Measurements from ENCODE around the gene SEMA5A.
A peak's percentile ranks its signal among the peaks of the same experiment; 100 is the strongest.

SEMA5A gene

DNA sequence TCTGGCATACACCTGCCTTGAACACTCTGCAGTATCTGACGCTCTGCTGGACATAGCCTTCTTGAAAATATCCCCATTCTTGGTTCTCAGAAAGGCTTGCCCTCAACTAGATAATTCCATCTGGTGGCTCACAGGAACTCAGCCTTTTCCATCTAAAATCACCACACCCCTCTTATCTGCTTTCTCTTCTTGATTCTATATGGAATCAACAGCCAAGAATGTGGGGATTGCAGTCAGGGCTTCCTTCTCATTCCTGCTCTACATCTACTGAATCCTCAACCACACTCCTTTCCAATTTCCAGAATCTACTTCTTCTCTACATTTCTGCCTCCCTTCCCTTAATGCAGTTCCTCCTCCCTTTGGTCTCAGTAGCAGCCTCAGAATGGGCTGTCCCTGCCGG is 170.1 kb downstream of the SEMA5A start:
- TF ChIP-seq, protein P1, sequence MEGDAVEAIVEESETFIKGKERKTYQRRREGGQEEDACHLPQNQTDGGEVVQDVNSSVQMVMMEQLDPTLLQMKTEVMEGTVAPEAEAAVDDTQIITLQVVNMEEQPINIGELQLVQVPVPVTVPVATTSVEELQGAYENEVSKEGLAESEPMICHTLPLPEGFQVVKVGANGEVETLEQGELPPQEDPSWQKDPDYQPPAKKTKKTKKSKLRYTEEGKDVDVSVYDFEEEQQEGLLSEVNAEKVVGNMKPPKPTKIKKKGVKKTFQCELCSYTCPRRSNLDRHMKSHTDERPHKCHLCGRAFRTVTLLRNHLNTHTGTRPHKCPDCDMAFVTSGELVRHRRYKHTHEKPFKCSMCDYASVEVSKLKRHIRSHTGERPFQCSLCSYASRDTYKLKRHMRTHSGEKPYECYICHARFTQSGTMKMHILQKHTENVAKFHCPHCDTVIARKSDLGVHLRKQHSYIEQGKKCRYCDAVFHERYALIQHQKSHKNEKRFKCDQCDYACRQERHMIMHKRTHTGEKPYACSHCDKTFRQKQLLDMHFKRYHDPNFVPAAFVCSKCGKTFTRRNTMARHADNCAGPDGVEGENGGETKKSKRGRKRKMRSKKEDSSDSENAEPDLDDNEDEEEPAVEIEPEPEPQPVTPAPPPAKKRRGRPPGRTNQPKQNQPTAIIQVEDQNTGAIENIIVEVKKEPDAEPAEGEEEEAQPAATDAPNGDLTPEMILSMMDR (conservative IDR thresholded peaks at IDR 0.05; ENCODE audit: low read length), result no peak
- no peak overlapping the region for H3K4me3 ChIP-seq (ENCODE audit: low read length)
- DNase-seq (ENCODE audit: low read depth), result no peak

DNA sequence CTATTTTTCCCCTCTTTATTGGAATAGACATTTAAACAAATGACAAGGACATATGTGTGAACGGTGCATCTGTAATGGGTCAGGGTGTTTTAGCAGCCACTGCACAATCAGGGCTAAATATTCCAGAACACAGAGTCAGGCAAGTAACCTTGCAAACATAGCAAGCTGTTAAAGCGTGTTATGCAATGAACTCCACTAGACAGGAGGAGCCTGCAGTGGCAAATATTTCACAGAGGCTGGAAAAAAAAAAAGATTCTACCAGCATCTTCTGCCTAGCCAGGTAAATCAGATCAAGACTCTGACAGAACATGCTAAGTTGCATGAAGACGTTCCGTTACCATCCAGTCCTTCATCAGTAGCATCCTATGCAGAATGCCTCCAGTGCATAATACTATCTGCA is 171.8 kb downstream of the SEMA5A start:
- no peak for DNase-seq (ENCODE audit: low read depth)
- TF ChIP-seq, protein P1 (conservative IDR thresholded peaks at IDR 0.05; ENCODE audit: low read length), result no peak
- no peak overlapping the region for H3K4me3 ChIP-seq (ENCODE audit: low read length)

DNA sequence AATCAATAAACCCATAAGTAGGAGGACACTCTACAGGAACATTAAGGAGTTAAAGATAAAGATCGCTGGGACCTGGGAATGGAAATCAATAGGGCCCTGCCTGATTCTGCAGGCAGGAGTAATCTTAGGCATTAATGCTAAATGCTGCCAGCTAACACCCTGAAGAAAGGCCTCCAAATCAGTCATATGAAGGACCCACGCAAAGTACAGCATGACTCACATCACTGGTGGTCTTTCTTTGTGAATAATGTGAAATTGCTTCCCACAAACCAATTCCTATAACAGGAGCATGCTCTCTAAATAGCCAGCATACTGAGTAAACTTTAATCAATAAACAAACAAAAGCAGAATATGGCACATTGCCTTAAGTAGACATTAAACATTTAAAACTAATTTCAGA is 172.3 kb downstream of the SEMA5A start:
- no peak for DNase-seq (ENCODE audit: low read depth)
- H3K4me3 ChIP-seq (ENCODE audit: low read length), result no peak overlapping the region
- TF ChIP-seq, protein P1 (conservative IDR thresholded peaks at IDR 0.05; ENCODE audit: low read length), result no peak

DNA sequence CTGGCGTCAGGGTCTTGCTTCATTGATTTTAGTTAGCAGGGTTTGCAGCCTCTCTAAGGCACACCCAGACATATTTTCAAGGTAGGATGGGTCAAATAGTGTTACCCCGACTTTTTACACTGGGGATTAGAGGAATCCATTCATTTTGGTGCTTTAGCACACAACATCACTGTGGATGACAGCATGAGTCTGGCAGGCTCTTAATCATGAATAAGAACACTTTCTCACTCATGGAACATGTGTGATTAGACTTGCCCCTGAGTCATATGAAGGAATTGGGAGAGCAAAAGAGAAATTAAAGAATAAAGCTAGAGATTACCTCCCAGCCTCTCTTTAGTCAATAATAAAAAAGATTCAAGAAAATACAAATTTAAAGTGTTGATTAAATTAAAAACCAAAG is 175.6 kb downstream of the SEMA5A start:
- H3K4me3 ChIP-seq (ENCODE audit: low read length), result no peak overlapping the region
- DNase-seq (ENCODE audit: low read depth), result peak; percentile 13
- TF ChIP-seq, protein P1 (conservative IDR thresholded peaks at IDR 0.05; ENCODE audit: low read length), result no peak

DNA sequence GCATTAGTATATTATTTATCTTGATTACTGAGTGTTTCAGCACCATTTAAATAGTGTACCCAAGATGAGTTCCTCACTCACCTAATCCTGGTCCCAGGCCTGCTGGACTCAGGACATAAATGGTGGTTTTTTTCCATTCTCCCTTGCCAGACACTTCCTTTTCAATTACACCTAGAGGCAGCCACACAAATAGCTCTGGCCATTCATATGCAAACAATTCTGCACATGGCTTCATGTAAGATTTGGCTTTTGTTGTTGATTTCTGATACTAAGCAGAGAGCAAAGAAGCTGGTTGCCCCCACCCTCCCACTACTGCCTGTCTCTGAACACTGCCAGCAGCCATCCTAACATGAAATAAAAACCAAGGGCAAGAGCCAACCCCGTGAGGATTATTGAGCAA is 180.4 kb downstream of the SEMA5A start:
- TF ChIP-seq, protein P1 (conservative IDR thresholded peaks at IDR 0.05; ENCODE audit: low read length), result no peak
- H3K4me3 ChIP-seq (ENCODE audit: low read length), result no peak overlapping the region
- no peak for DNase-seq (ENCODE audit: low read depth)

DNA sequence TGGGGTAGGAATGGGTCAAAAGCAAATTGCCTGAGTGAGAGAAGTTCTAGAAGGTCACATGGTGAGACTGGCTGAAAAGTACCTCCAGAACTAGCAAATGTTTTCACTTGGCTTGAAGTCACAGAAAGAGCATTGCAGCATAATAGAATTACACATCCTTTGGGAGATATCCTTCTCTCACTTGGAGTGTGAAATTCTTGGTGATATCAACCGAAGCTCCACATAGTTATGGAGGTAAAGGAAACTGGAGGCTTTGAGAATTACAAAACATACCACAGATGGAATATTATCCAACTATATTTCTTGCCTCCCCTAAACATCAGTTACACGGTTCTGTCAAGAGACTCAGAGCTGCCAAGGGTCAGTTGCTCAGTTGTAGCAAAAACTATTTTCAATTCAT is 182.4 kb downstream of the SEMA5A start:
- TF ChIP-seq, protein P1 (conservative IDR thresholded peaks at IDR 0.05; ENCODE audit: low read length), result no peak
- peak; percentile 57 for DNase-seq (ENCODE audit: low read depth)

DNA sequence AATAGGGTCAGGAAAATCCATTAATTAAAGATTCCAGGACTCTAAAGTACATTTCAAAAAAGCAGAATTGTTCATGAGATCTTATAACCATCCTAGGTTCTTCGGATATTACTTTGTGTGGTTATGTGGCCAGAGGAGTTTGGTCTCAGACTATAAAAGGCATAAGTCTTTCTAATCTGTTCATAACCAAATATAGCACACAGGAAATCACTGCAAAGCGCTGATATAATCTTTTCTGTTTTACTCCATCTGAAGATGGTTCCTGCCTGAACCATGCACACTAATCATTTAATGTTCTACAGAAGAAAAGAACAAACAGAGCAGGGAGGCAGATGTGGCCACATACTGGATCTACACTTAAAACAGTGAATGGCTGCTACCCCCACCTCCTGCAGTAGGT is 182.8 kb downstream of the SEMA5A start:
- DNase-seq (ENCODE audit: low read depth), result no peak
- TF ChIP-seq, protein P1 (conservative IDR thresholded peaks at IDR 0.05; ENCODE audit: low read length), result no peak
- H3K4me3 ChIP-seq (ENCODE audit: low read length), result no peak overlapping the region

More for the DNA sequence above, 182.4 kb downstream of the SEMA5A start:
- H3K4me3 ChIP-seq (ENCODE audit: low read length), result no peak overlapping the region
